Measurements from ENCODE around the gene IGSF3.
"Not testable (repeated sequence)": the region's sequence is repeated elsewhere in the genome, so short reads cannot be mapped to it uniquely, and the experiment has no call there.

Gene IGSF3

DNA sequence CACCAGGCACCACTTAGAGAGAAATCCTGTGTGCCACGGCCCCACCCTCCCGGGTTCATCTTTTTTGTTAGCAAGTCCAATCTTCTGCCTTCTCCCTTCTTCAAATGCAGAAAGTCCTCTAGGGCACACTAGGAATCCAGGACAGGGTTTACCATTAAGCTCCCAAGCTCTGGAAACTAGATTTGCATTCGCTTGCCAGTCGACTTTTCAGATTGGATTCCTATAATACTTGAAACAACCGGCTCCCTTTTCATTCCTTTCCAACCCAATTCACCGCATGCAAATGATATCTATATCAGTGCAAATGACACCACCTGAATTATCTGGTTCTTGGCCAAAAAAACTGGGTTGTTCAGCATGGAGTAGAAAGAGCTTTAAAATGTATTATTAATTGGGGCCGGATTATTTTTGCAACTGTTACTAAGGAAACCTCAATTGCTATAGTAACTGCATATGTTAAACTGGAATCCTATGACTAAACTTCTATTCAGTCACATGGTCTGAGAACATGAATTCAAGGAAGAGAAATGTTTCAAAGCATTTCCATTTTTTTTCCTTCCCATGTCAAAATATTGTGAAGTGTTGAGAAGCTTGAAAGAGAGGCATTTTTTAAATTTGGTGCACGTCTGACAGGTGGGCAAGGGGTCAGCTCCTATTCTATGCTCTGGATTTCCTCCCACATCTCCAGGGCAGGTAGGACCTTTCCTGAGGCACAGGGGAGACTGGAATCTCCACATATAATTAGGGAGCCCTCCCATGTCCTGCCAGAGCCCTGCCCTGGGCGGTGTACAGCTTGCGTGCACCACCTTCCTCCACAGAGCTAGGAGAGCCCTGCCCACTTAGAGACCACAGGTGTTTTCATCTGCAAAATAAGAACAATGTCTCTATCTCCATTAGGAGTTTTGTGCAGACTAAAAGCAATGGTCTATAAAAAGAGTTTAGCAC is 76.3 kb downstream of the IGSF3 start:
- not testable (repeated sequence) for DNase-seq (ENCODE audit: extremely low read depth, low read depth)

DNA sequence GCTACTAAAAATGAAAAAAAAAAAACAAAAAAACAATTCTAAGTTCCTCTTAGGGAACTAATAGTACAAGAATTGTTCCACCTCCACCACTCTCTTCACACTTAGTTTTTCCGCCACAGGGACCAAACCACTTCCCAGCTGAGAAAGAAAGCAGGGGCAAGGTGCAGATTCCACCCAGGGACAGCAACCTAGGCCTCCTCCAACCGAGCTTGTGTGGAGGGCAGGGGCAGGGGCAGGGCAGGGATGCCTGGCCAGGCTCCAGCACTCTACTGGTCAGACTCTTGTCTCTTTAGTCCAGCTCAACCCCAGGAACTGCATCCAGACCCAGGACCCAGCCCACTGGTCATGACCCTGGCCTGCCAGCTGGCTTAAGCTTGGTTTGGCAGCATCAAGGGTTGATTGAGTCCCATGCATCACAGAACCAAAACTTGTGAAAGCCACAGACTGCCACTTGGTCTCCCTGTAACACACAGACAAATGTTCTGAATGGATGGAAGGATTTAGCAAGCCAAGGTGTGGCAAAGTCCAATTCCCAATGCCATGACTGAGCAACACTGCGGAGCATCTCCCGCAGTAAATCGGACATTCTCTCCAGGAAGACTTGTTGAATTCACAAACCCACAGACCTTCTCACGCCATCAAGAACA is 77.1 kb downstream of the IGSF3 start:
- DNase-seq (ENCODE audit: extremely low read depth, low read depth) = not testable (repeated sequence)

DNA sequence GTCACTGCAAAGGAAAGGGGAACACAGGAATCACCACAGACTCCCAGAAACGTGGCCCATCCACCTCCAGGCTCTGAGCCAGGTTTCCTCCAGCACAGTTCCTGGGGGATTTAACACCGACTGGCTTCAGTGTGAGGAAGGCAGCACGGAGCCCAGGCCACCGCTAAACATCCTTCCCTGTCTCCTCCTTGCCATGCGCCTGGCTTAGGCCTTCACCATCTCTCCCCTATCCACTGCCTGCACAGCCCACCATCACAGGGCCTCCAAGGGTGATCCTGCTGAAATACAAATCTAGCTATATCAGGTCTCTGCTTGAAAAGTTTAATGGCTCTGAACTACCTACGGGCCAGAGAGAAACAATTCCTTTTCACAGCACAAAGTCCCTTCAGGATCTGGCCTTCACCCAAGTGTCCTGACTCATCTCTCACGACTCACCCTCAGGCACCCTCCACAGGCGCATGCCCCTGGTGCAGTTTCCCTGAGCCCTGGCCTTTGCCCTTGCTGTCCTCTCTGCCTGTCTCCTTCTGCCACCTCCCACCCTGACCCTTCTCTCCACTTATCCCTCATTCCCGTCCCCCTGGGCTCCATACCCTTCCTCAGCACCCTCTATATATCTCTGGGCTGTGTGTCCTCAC is 78.3 kb downstream of the IGSF3 start:
- DNase-seq (ENCODE audit: extremely low read depth, low read depth) = not testable (repeated sequence)

DNA sequence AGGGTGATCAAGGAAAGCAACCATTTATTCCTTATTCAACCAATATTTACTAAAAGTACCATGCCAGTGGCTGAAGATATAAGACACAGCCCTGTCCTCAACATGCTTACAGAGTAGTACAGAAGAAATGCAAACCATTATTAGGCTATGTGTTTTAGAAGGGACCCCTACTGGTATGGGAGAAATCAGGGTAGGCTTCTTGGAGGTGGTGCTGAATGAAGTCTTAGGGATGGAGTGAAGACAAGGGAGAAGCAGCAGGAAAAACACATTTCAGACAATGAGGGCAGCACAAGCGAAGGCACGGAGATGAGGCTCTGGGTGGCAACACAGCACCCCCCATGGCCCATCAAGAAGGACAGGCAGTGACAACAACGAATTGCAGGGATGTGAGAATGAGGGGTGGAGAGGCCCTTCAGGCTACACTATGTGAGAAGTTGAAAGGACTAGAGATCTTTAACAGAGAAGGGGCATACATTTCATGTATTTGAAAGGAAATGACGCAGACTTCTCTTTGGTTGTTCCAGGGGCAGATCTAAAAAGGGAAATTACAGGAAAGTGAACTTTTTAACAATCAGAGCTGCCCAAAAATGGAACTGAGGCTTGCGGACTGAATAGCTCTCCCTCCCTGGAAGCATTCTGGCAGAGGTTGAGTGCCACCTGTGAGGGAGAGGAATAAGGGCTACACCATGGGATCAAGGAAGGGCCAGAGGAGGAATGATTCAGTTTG is 79.9 kb downstream of the IGSF3 start:
- TF ChIP-seq, protein P1, sequence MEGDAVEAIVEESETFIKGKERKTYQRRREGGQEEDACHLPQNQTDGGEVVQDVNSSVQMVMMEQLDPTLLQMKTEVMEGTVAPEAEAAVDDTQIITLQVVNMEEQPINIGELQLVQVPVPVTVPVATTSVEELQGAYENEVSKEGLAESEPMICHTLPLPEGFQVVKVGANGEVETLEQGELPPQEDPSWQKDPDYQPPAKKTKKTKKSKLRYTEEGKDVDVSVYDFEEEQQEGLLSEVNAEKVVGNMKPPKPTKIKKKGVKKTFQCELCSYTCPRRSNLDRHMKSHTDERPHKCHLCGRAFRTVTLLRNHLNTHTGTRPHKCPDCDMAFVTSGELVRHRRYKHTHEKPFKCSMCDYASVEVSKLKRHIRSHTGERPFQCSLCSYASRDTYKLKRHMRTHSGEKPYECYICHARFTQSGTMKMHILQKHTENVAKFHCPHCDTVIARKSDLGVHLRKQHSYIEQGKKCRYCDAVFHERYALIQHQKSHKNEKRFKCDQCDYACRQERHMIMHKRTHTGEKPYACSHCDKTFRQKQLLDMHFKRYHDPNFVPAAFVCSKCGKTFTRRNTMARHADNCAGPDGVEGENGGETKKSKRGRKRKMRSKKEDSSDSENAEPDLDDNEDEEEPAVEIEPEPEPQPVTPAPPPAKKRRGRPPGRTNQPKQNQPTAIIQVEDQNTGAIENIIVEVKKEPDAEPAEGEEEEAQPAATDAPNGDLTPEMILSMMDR (IDR thresholded peaks at IDR 0.05; ENCODE audit: low read depth, low read length) = no peak
- no peak for DNase-seq (ENCODE audit: extremely low read depth, low read depth)

DNA sequence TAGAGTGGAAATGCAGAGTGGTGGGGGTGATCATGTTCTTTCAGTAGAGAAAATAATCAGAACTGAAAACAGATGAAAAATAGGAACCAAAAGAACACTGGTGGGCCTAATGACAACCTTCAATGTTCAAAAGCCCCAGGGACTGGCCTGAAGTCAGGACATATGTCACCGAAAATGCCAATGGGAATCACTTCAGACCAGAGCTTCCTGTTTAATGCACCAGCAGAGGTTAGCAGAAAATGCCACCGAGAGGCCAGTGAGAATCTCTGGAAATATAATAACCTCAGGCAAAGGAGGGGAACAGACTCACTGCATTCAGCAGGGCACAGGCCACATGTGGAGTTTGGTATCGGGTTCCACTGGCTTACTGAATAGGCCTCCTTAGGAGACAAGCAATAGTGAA is 80.8 kb downstream of the IGSF3 start:
- no peak for DNase-seq (ENCODE audit: extremely low read depth, low read depth)
- TF ChIP-seq, protein P1 (IDR thresholded peaks at IDR 0.05; ENCODE audit: low read depth, low read length) = no peak

DNA sequence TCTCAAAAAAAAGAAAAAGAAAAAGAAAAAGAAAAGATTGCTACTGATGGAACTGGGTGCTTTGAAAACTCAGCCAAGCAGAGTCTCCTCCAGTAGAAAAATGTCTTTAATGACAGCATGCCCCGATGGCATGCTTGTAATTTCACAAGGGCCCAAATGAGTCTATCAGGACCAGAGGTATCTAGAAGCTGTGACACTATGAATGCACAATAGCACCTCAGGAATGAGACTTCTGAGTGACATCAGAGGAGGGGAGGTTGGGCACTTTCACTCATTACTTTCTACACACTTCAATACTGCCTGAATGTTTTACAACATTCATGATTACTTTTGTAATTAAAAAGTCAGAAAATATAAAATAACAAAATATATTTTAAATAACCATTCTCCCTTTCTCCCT is 81.6 kb downstream of the IGSF3 start:
- TF ChIP-seq, protein P1 (IDR thresholded peaks at IDR 0.05; ENCODE audit: low read depth, low read length) = no peak
- DNase-seq (ENCODE audit: extremely low read depth, low read depth) = no peak

DNA sequence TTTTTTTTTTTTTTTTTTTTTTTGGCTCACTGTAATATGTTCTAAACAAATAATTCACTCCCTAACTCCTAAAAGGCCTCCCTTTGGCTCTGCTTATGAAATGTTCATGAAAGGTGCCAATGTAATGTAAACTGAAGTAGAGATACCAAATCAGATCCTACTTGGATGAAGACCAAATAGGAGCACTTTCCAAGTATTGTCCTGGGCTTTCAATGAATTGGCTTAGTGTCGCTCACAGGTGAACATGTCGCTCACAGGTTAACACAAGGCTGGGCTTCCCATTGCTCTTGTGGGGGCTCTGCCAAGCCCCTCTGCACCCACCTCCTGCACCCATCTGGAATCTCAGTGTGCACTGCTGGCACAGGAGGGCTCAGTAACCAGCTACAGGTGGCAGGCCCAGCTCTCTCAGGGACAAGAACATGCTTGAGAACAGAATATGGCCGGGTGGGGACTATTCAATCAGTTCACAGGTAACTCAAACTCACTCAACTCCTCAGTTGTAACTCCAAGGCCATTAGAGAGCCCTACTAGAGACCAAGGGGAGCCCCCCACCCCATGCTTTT is 86.1 kb downstream of the IGSF3 start:
- DNase-seq (ENCODE audit: extremely low read depth, low read depth) = no peak
- TF ChIP-seq, protein P1 (IDR thresholded peaks at IDR 0.05; ENCODE audit: low read depth, low read length) = no peak

DNA sequence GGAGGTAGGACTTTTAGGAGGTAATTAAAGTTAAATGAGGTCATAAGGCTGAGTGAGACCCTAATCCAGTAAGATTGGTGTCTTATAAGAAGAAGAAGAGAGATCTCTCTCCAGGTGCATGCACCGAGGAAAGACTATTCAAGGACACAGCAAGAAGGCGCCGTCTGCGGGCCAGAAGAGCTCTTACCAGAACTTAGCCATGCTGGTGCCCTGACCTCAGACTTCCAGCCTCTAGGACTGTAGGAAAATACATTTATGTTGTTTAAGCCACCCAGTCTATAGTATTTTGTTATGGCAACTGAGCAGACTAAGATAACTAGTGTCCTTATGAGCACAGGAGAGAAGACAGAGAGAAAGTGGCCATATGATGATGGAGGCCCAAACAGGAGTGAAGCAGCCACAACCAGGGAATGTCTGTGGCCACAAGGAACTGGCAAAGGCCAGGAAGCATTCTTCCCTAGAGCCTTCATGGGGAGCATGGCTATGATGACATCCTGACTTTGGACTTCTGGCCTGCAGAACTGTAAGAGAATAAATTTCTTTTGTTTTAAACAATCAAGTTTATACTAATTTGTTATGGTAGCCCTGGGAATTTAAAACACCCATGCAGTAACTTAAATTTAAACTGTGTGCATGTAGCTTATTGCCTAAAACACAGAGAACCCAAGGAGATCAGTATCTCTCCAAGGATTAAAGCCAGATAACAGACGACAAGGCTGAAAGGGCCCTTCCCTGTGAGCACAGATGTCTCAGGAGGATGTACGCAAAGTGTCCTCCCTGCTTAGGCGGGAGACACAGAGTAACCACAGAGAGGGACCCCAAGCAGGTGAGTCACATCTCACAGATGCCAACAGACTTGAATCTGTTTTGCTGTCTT is 86.8 kb downstream of the IGSF3 start:
- TF ChIP-seq, protein P1 (IDR thresholded peaks at IDR 0.05; ENCODE audit: low read depth, low read length) = no peak
- DNase-seq (ENCODE audit: extremely low read depth, low read depth) = no peak

Measured in AG09319 (cell line).